ENCODE data around the gene COQ3. TPM values are rescaled to one million over a fixed set of nuclear protein-coding genes. Genes with fewer than 3 reads are reported as not detected.

Gene COQ3
- total RNA-seq, 2 experiments from 2014 or later, result 1.8 to 2.2 TPM

DNA sequence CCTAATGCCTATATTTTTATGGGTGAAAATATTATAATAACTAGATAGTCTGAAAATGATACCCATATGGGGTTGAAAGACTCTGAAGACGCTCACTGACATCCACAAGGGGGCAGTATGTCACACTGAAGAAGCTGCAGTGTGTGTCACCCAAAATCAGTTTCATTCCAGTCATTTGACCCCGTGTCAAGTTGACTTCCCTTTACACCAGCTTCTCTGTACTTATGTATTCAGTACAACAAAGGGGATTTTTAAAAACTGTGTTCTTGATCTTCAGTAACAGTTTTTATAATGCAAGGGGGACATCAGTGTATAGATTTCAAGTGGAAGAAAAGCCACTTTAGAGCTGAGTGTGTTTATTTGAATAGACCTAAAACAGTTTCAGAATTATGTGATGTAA lies 63.8 kb downstream of the COQ3 start:
- H3K27ac ChIP-seq (ENCODE audit: low read depth in 1 of 2, low read length in 2 of 2), result no peak overlapping the region
- no peaks in the 10 kb centered on the region for H3K9me3 ChIP-seq (ENCODE audit: control insufficient read depth in 1 of 2, insufficient read depth in 1 of 2, low read length in 2 of 2)
- H3K36me3 ChIP-seq (ENCODE audit: insufficient read depth, low read length), result no peaks in the 10 kb centered on the region
- H3K4me1 ChIP-seq (ENCODE audit: insufficient read depth, low read length), result no peaks in the 10 kb centered on the region
- DNase-seq (peak; percentile 6 to 74 (median 30)), ATAC-seq (ENCODE audit: poor library complexity) (peak; percentile 54)
- no peak overlapping the region for H3K4me3 Mint-ChIP-seq
- H3K9me3 Mint-ChIP-seq, result no peaks in the 10 kb centered on the region
- intact Hi-C loops (cut with DNase I, micrococcal nuclease), result loop anchor here (5.0 to 10.0 kb wide), 4 partner anchors 97 to 1147 kb away; partner anchors contain the start of gene PNISR (in 1 of the 2)
- TF ChIP-seq, protein P1, sequence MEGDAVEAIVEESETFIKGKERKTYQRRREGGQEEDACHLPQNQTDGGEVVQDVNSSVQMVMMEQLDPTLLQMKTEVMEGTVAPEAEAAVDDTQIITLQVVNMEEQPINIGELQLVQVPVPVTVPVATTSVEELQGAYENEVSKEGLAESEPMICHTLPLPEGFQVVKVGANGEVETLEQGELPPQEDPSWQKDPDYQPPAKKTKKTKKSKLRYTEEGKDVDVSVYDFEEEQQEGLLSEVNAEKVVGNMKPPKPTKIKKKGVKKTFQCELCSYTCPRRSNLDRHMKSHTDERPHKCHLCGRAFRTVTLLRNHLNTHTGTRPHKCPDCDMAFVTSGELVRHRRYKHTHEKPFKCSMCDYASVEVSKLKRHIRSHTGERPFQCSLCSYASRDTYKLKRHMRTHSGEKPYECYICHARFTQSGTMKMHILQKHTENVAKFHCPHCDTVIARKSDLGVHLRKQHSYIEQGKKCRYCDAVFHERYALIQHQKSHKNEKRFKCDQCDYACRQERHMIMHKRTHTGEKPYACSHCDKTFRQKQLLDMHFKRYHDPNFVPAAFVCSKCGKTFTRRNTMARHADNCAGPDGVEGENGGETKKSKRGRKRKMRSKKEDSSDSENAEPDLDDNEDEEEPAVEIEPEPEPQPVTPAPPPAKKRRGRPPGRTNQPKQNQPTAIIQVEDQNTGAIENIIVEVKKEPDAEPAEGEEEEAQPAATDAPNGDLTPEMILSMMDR (IDR thresholded peaks at IDR 0.05), result peak; percentile 72
- H3K4me1 Mint-ChIP-seq (ENCODE audit: low read depth), result no peaks in the 10 kb centered on the region
- no peaks in the 10 kb centered on the region for H3K36me3 Mint-ChIP-seq (ENCODE audit: low read depth)
- ChIA-PET POLR2A (interaction anchor here (1.1 kb wide), 1 partner anchor 96 kb away, joined by 4 read pairs; no protein-coding TSS in a partner anchor), CTCF (interaction anchor here (0.7 to 2.1 kb wide), 8 partner anchors 9 to 316 kb away, joined by 3 to 14 read pairs (median 4); no protein-coding TSS in a partner anchor)
- peaks cover 14% of the 10 kb centered on the region for H3K27me3 Mint-ChIP-seq
- no peak overlapping the region for H3K27ac Mint-ChIP-seq
- H3K27me3 ChIP-seq (ENCODE audit: control insufficient read depth in 1 of 2, insufficient read depth in 2 of 2, low read length in 2 of 2), result peaks cover 0 to 5% of the 10 kb centered on the region in 2 experiments
- H3K4me3 ChIP-seq (ENCODE audit: low read length), result no peak overlapping the region

DNA sequence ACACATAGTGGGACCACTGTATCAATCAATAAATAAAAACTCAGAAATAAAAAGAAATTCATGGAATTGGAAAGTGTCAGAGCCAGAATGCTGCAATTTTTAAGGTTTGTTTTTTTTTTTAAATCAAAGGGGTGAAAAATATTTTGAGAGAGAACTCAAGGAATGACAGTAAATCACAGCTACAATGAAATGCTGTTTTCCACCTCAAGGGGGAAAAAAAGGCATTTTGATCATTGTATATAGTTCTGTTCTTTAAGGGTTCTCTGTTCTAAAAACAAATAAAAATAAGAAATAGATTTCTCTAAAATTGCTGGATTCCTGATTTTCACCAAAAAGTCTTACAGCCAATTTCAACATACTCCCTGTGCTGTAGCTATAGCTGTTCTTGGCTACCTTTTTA lies 69.0 kb downstream of the COQ3 start:
- intact Hi-C loops (cut with DNase I, micrococcal nuclease), result no loop called here
- H3K9me3 Mint-ChIP-seq, result no peaks in the 10 kb centered on the region
- Histone ChIP-seq H3K9me3 (ENCODE audit: control insufficient read depth in 1 of 2, insufficient read depth in 1 of 2, low read length in 2 of 2) (no peaks in the 10 kb centered on the region), H3K4me1 (ENCODE audit: insufficient read depth, low read length) (no peaks in the 10 kb centered on the region), H3K36me3 (ENCODE audit: insufficient read depth, low read length) (no peaks in the 10 kb centered on the region), H3K27ac (ENCODE audit: low read depth in 1 of 2, low read length in 2 of 2) (no peak overlapping the region), H3K4me3 (ENCODE audit: low read length) (no peak overlapping the region), H3K27me3 (ENCODE audit: control insufficient read depth in 1 of 2, insufficient read depth in 2 of 2, low read length in 2 of 2) (peaks cover 7 to 14% of the 10 kb centered on the region in 2 experiments)
- ChIA-PET CTCF (no interaction called here), POLR2A (no interaction called here)
- H3K4me1 Mint-ChIP-seq (ENCODE audit: low read depth), result no peaks in the 10 kb centered on the region
- H3K36me3 Mint-ChIP-seq (ENCODE audit: low read depth), result no peaks in the 10 kb centered on the region
- TF ChIP-seq, protein P1 (IDR thresholded peaks at IDR 0.05), result no peak
- no peak overlapping the region for H3K27ac Mint-ChIP-seq
- DNase-seq, result no peak
- no peak overlapping the region for H3K4me3 Mint-ChIP-seq
- no peak for ATAC-seq (ENCODE audit: poor library complexity)
- peaks cover 21% of the 10 kb centered on the region for H3K27me3 Mint-ChIP-seq

Other genes with a start within 250 kb of the COQ3 start
- not detected for gene FAXC, start 44.5 kb downstream of the COQ3 start, total RNA-seq
- 100 to 1,000 TPM; 310 to 317 TPM for gene PNISR, start 31.1 kb upstream of the COQ3 start, total RNA-seq
- 1 to 10 TPM; 7.0 to 8.0 TPM for gene USP45, start 121.2 kb upstream of the COQ3 start, total RNA-seq
- gene CCNC, start 174.5 kb upstream of the COQ3 start, total RNA-seq, result 10 to 100 TPM; 40.5 to 42.6 TPM
- gene PRDM13, start 212.6 kb upstream of the COQ3 start, total RNA-seq, result not detected